ENCODE data around the gene POU3F3. TPM values are rescaled to one million over a fixed set of nuclear protein-coding genes. Genes with fewer than 3 reads are reported as not detected.

POU3F3 gene
- total RNA-seq, 1 experiment from 2014 or later = not detected

- no peak for TF ChIP-seq CTCF (IDR thresholded peaks at IDR 0.05; ENCODE audit: unreplicated experiment)
- H3K27ac Mint-ChIP-seq (ENCODE audit: unreplicated experiment) = no peak overlapping the region
- no peaks in the 10 kb centered on the region for H3K4me1 Mint-ChIP-seq (ENCODE audit: low read depth, unreplicated experiment)
- CTCF ChIA-PET = no interaction called here
- H3K9me3 Mint-ChIP-seq (ENCODE audit: low read depth, unreplicated experiment) = no peaks in the 10 kb centered on the region
- BruUV-seq (replicated peaks) = no TSS peak
- peaks cover 43% of the 10 kb centered on the region for H3K27me3 Mint-ChIP-seq (ENCODE audit: unreplicated experiment)
- H3K4me3 Mint-ChIP-seq (ENCODE audit: low read depth, unreplicated experiment) = no peak overlapping the region
- intact Hi-C loops (cut with micrococcal nuclease; ENCODE audit: unreplicated experiment) = no loop called here
- no peak for DNase-seq
- no peaks in the 10 kb centered on the region for H3K36me3 Mint-ChIP-seq (ENCODE audit: insufficient read depth, unreplicated experiment)
These were observed 8.4 kb downstream of the POU3F3 start for GRCh38 chr2:104862058-104862941.

- H3K36me3 Mint-ChIP-seq (ENCODE audit: insufficient read depth, unreplicated experiment) = no peaks in the 10 kb centered on the region
- no peak overlapping the region for H3K27ac Mint-ChIP-seq (ENCODE audit: unreplicated experiment)
These were observed 9.2 kb downstream of the POU3F3 start for GRCh38 chr2:104863146-104863467.

DNA sequence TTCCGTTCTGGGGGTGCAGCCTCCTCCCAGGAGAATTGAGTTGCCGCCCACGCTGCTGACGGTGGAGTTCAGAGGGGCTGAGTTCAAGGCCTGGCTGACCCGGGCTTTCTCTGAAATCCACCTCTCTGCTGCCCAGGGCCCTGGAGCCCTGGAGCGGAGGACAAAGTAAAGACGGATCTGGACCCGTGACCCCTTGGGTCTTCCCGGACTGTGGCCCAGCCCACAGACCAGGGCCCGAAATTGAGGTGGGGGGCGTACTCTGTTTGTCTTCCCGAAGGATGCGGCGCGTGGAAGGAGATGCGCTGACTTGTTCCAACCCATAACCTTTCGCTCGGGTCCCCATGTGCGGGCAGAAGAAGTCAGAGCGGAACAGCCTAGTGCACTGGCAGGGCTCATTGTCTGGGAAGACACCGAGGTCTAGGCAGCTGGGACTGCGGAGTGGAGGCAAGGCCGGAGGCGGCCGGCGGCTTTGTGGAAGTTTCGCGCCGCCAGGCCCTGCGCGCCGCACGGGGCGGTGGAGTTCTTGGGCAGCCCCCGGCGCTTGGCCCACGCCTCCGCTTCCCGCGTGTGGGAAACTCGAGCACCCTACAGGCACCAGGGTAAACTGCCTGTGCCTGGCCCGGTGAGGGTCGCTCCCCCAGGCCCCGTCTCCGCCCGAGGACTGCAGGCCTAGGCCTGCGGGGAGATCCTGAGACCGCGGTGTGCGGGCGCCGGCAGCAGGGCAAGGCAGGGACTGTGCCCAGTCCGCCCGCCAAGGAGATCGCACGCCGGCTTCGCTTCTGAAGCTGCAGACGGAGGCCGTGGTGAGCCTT is 9.8 kb downstream of the POU3F3 start:
- intact Hi-C loops (cut with micrococcal nuclease; ENCODE audit: unreplicated experiment) = no loop called here
- H3K9me3 Mint-ChIP-seq (ENCODE audit: low read depth, unreplicated experiment) = no peaks in the 10 kb centered on the region
- H3K27ac Mint-ChIP-seq (ENCODE audit: unreplicated experiment) = no peak overlapping the region
- H3K27me3 Mint-ChIP-seq (ENCODE audit: unreplicated experiment) = peaks cover 56% of the 10 kb centered on the region
- H3K36me3 Mint-ChIP-seq (ENCODE audit: insufficient read depth, unreplicated experiment) = no peaks in the 10 kb centered on the region
- BruUV-seq (replicated peaks) = no TSS peak
- no peak for TF ChIP-seq CTCF (IDR thresholded peaks at IDR 0.05; ENCODE audit: unreplicated experiment)
- no peak overlapping the region for H3K4me3 Mint-ChIP-seq (ENCODE audit: low read depth, unreplicated experiment)
- CTCF ChIA-PET = no interaction called here
- no peak for DNase-seq
- no peaks in the 10 kb centered on the region for H3K4me1 Mint-ChIP-seq (ENCODE audit: low read depth, unreplicated experiment)

More at GRCh38 chr2:104863146-104863467, 9.2 kb downstream of the POU3F3 start:
- Mint-ChIP-seq H3K4me3 (ENCODE audit: low read depth, unreplicated experiment) (no peak overlapping the region), H3K9me3 (ENCODE audit: low read depth, unreplicated experiment) (no peaks in the 10 kb centered on the region), H3K27me3 (ENCODE audit: unreplicated experiment) (peaks cover 51% of the 10 kb centered on the region), H3K4me1 (ENCODE audit: low read depth, unreplicated experiment) (no peaks in the 10 kb centered on the region)
- intact Hi-C loops (cut with micrococcal nuclease; ENCODE audit: unreplicated experiment) = no loop called here
- CTCF ChIA-PET = no interaction called here
- no TSS peak for BruUV-seq (replicated peaks)
- DNase-seq = no peak
- no peak for TF ChIP-seq CTCF (IDR thresholded peaks at IDR 0.05; ENCODE audit: unreplicated experiment)

DNA sequence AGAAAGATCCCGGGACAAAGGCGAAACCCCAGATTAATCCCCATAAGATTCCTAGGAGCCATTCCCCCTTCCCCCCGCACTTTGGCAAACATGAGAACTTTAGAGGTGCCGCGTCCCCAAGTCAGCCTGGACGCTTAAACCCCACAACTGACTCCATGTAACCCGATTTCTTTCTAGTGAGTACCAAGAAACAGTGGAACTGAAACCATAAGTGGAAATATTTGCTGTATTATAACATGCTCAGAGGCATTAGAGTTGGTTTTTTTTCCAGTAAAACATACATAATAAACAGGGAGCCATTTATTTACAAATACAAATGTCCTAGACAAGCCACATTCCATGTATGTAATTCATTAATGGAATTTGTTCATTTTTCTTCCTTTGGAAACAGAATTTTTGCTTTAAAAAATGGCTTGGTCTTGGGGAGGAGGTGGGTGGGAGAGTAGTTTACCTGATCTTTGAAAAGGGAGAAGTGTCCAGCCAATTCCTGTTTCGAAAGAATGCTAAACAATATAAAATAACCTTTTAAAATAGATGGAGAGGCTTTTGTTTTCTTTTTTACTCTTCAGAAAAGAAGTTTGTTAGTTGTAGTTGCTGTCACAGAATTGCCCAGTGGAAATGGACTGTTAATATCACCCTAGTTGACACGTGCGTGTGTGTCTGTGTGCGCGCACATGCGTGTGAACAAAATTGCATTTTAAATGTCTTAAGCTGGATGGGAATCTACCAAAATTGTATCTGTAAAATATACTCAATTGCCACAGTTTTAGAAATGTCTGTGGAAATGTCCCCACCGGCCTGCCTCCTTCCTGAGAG is 10.6 kb downstream of the POU3F3 start:
- BruUV-seq (replicated peaks) = no TSS peak
- Mint-ChIP-seq H3K4me1 (ENCODE audit: low read depth, unreplicated experiment) (no peaks in the 10 kb centered on the region), H3K4me3 (ENCODE audit: low read depth, unreplicated experiment) (no peak overlapping the region)

More for the DNA sequence above, 10.6 kb downstream of the POU3F3 start:
- TF ChIP-seq CTCF (IDR thresholded peaks at IDR 0.05; ENCODE audit: unreplicated experiment) = no peak
- Mint-ChIP-seq H3K27ac (ENCODE audit: unreplicated experiment) (no peak overlapping the region), H3K36me3 (ENCODE audit: insufficient read depth, unreplicated experiment) (no peaks in the 10 kb centered on the region), H3K9me3 (ENCODE audit: low read depth, unreplicated experiment) (no peaks in the 10 kb centered on the region), H3K27me3 (ENCODE audit: unreplicated experiment) (peaks cover 57% of the 10 kb centered on the region)
- intact Hi-C loops (cut with micrococcal nuclease; ENCODE audit: unreplicated experiment) = no loop called here
- CTCF ChIA-PET = no interaction called here
- DNase-seq = no peak

All from Calu3 (cell line).